H1 (cell line): ENCODE results near the gene TRPT1. TPM values are rescaled to one million over a fixed set of nuclear protein-coding genes. Genes with fewer than 3 reads are reported as not detected.

Experiments used
- CTCF ChIA-PET: fragments of 300-600 bp; sonication (Branson Sonifier 250); formaldehyde crosslinking; loops from one replicate; lab custom pipeline; 2021; ENCODE audit not compliant: partially characterized antibody; lab: Charles Lee
- POLR2A ChIA-PET: fragments of 300-600 bp; sonication (Branson Sonifier 250); formaldehyde crosslinking; loops from one replicate; lab custom pipeline; 2021; ENCODE audit warnings: inconsistent platforms; ENCODE audit not compliant: partially characterized antibody; lab: Charles Lee
- DNase-seq, 2 experiments: peaks; one replicate each; pipeline versions ENCODE4 v3.0.0 to v3.0.0-alpha.2; 2010 to 2022; ENCODE audit warnings: low spot score in 2 of 2, low read depth in 1 of 2, mixed read lengths in 1 of 2
- FAIRE-seq: peaks from 2 replicates; lab custom pipeline; 2011; peaks lifted over from hg19 to GRCh38; lab: Jason Lieb, UNC
- H2AFZ ChIP-seq: 2 replicates; pipeline ENCODE4 v1.8.1; 2012; ENCODE audit warnings: low read length, inconsistent platforms
- H2AK5ac ChIP-seq: 2 replicates; pipeline ENCODE4 v1.6.1; 2013; ENCODE audit warnings: low read depth, low read length
- H2BK120ac ChIP-seq: replicated peaks from 2 replicates; pipeline ENCODE3; 2013; ENCODE audit warnings: low read depth, low read length, inconsistent platforms
- H2BK12ac ChIP-seq: 2 replicates; pipeline ENCODE4 v1.6.1; 2013; ENCODE audit warnings: low read depth, low read length
- H2BK15ac ChIP-seq: 2 replicates; pipeline ENCODE4 v1.6.1; 2013; ENCODE audit warnings: low read length
- H2BK20ac ChIP-seq: 2 replicates; pipeline ENCODE4 v1.6.1; 2013; ENCODE audit warnings: low read length
- H2BK5ac ChIP-seq: 2 replicates; pipeline ENCODE4 v1.6.1; 2013; ENCODE audit warnings: low read depth, low read length
- H3K14ac ChIP-seq: 2 replicates; pipeline ENCODE4 v1.6.1; 2013; ENCODE audit warnings: inconsistent platforms; ENCODE audit not compliant: insufficient read length
- H3K18ac ChIP-seq: 2 replicates; pipeline ENCODE4 v1.6.1; 2013; ENCODE audit warnings: low read length; ENCODE audit errors: extremely low read depth
- H3K23ac ChIP-seq: 2 replicates; pipeline ENCODE4 v1.6.1; 2013; ENCODE audit warnings: inconsistent platforms; ENCODE audit not compliant: insufficient read length
- H3K23me2 ChIP-seq: 2 replicates; pipeline ENCODE4 v1.6.1; 2013; ENCODE audit warnings: low read depth, low read length
- H3K27ac ChIP-seq: 2 replicates; pipeline ENCODE4 v1.6.1; 2011; ENCODE audit warnings: low read depth, low read length, inconsistent platforms
- H3K27me3 ChIP-seq, 4 experiments: replicated peaks in 1 of 4; 1 replicate in 1 of 4; 2 replicates in 3 of 4; pipeline versions ENCODE4 v1.6.1 to v1.8.1; 2011 to 2013; ENCODE audit warnings: low read length in 3 of 4, mild to moderate bottlenecking in 3 of 4, inconsistent platforms in 2 of 4, mixed read lengths in 2 of 4, moderate library complexity in 1 of 4; ENCODE audit not compliant: control insufficient read depth in 3 of 4, insufficient read depth in 3 of 4; ENCODE audit errors: extremely low read depth in 1 of 4
- H3K36me3 ChIP-seq, 4 experiments: 2 replicates each; pipeline versions ENCODE4 v1.6.1 to v1.8.1; 2011 to 2013; ENCODE audit warnings: mild to moderate bottlenecking in 4 of 4, low read length in 3 of 4, moderate library complexity in 2 of 4, control low read depth in 1 of 4, inconsistent platforms in 1 of 4; ENCODE audit not compliant: insufficient read depth in 4 of 4, control insufficient read depth in 2 of 4
- H3K4ac ChIP-seq: replicated peaks from 2 replicates; pipeline ENCODE3; 2013; ENCODE audit warnings: low read length, low read depth, mixed read lengths, inconsistent platforms; ENCODE audit not compliant: insufficient read length
- H3K4me1 ChIP-seq, 4 experiments: replicated peaks in 1 of 4; 1 replicate in 1 of 4; 2 replicates in 3 of 4; pipeline versions ENCODE4 v1.6.1 to v1.8.1; 2011 to 2013; ENCODE audit warnings: low read length in 3 of 4, inconsistent platforms in 2 of 4, mixed read lengths in 1 of 4; ENCODE audit not compliant: insufficient read depth in 4 of 4, control insufficient read depth in 3 of 4
- H3K4me2 ChIP-seq, 2 experiments: 2 replicates each; pipeline versions ENCODE4 v1.6.1 to v1.8.1; 2011 to 2013; ENCODE audit warnings: low read depth in 2 of 2, low read length in 2 of 2, control low read depth in 1 of 2, inconsistent platforms in 1 of 2, mild to moderate bottlenecking in 1 of 2; ENCODE audit not compliant: insufficient read depth in 1 of 2
- H3K4me3 ChIP-seq, 4 experiments: fragments of 200-600, 300-600 bp in 1 of 4; sonication (generic), shearing (Covaris generic), sonication (Bioruptor Twin) in 1 of 4; 2 replicates each; pipeline versions ENCODE4 v1.5.1 to v1.8.1; 2011 to 2016; ENCODE audit warnings: low read length in 4 of 4, low read depth in 3 of 4, control low read depth in 2 of 4, inconsistent platforms in 2 of 4, mild to moderate bottlenecking in 2 of 4, mixed read lengths in 1 of 4, moderate library complexity in 1 of 4; ENCODE audit not compliant: insufficient read depth in 2 of 4; ENCODE audit errors: extremely low read depth in 1 of 4
- H3K56ac ChIP-seq: replicated peaks from 2 replicates; pipeline ENCODE3; 2013; ENCODE audit warnings: low read depth, mild to moderate bottlenecking, mixed read lengths, low read length, inconsistent platforms; ENCODE audit not compliant: insufficient read length
- H3K79me1 ChIP-seq: 2 replicates; pipeline ENCODE4 v1.6.1; 2013; ENCODE audit warnings: low read depth, low read length, control low read depth
- H3K79me2 ChIP-seq, 2 experiments: 2 replicates each; pipeline versions ENCODE4 v1.6.1 to v1.8.1; 2012 to 2013; ENCODE audit warnings: low read length in 2 of 2, mild to moderate bottlenecking in 2 of 2, inconsistent platforms in 1 of 2; ENCODE audit not compliant: insufficient read depth in 2 of 2, control insufficient read depth in 1 of 2
- H3K9ac ChIP-seq, 4 experiments: replicated peaks in 1 of 4; 1 replicate in 1 of 4; 2 replicates in 3 of 4; pipeline versions ENCODE4 v1.6.1 to v1.8.1; 2011 to 2013; ENCODE audit warnings: low read depth in 3 of 4, low read length in 3 of 4, control low read depth in 2 of 4, mild to moderate bottlenecking in 2 of 4, moderate library complexity in 2 of 4, inconsistent platforms in 1 of 4; ENCODE audit errors: extremely low read depth in 1 of 4
- H3K9me3 ChIP-seq, 2 experiments: 2 replicates each; pipeline versions ENCODE4 v1.6.1 to v1.8.1; 2012 to 2013; ENCODE audit warnings: mild to moderate bottlenecking in 2 of 2, moderate library complexity in 2 of 2, control low read depth in 1 of 2, inconsistent platforms in 1 of 2, low read depth in 1 of 2, low read length in 1 of 2, mixed read lengths in 1 of 2; ENCODE audit not compliant: insufficient read depth in 2 of 2
- H4K20me1 ChIP-seq, 2 experiments: replicated peaks in 1 of 2; 2 replicates each; pipeline versions ENCODE3 to v1.8.1; 2011 to 2013; ENCODE audit warnings: inconsistent platforms in 2 of 2, low read length in 2 of 2, mild to moderate bottlenecking in 1 of 2; ENCODE audit not compliant: insufficient read depth in 2 of 2, control insufficient read depth in 1 of 2
- H4K5ac ChIP-seq: 2 replicates; pipeline ENCODE4 v1.6.1; 2013; ENCODE audit warnings: low read length, low read depth, mixed read lengths, inconsistent platforms; ENCODE audit not compliant: insufficient read length
- H4K8ac ChIP-seq: 2 replicates; pipeline ENCODE4 v1.8.0; 2013; ENCODE audit warnings: mild to moderate bottlenecking, moderate library complexity, low read length, inconsistent platforms; ENCODE audit not compliant: insufficient read depth; ENCODE audit errors: extremely low read depth
- H4K91ac ChIP-seq: replicated peaks from 2 replicates; pipeline ENCODE3; 2013; ENCODE audit warnings: low read length, mixed read lengths, inconsistent platforms; ENCODE audit not compliant: insufficient read length
- HDAC2 ChIP-seq, 2 experiments: fragments of 300-600 bp in 1 of 2; sonication (generic) in 1 of 2; IDR thresholded peaks; 2 replicates each; pipeline ENCODE4 v1.6.1; 2011 to 2012; ENCODE audit warnings: low read depth in 2 of 2, low read length in 2 of 2, mild to moderate bottlenecking in 2 of 2, moderate library complexity in 2 of 2, borderline replicate concordance in 1 of 2, inconsistent platforms in 1 of 2
- JUND ChIP-seq: IDR thresholded peaks from 2 replicates; pipeline ENCODE4 v1.6.1; 2011; ENCODE audit warnings: mild to moderate bottlenecking, improper control_type of control experiment, low read length
- POLR2A ChIP-seq, 2 experiments: IDR thresholded peaks; 1 replicate in 1 of 2; 2 replicates in 1 of 2; pipeline ENCODE4 v1.6.1; 2011; ENCODE audit warnings: low read depth in 2 of 2, low read length in 2 of 2, mild to moderate bottlenecking in 2 of 2; ENCODE audit errors: control extremely low read depth in 1 of 2
- SIN3A ChIP-seq, 2 experiments: IDR thresholded peaks in 1 of 2; conservative IDR thresholded peaks in 1 of 2; 2 replicates each; pipeline ENCODE4 v1.6.1; 2011 to 2012; ENCODE audit warnings: low read length in 2 of 2, improper control_type of control experiment in 1 of 2, low read depth in 1 of 2, mild to moderate bottlenecking in 1 of 2
- WGBS, 2 experiments: shearing (Covaris generic) in 1 of 2; methylation state at CpG; one replicate each; pipeline versions ENCODE4 v1.1.6 to v1.1.7; 2013 to 2015; ENCODE audit warnings: low lambda C conversion rate in 2 of 2, mixed read lengths in 2 of 2, inconsistent platforms in 1 of 2, low coverage in 1 of 2, missing lambda C conversion rate in 1 of 2; ENCODE audit not compliant: insufficient replicate concordance in 2 of 2, insufficient coverage in 1 of 2, insufficient read length in 1 of 2; ENCODE audit errors: extremely low coverage in 1 of 2, missing lambda C conversion rate in 1 of 2; 5-methylcytosine and 5-hydroxymethylcytosine counted together
- polyA plus RNA-seq, 7 experiments: library from polyadenylated mRNA; depleted of rRNA in 3 of 7; stranded (reverse) in 5 of 7; unstranded in 2 of 7; fragments of >200 nt in 5 of 7; fragments of 200-250 nt in 2 of 7; gene quantifications; 1 replicate in 5 of 7; 2 replicates in 1 of 7; 4 replicates in 1 of 7; pipeline versions ENCODE4 v1.2.1 to v1.2.3, GENCODE V29; 2011 to 2013; ENCODE audit warnings: missing spikeins in 2 of 7, mixed read lengths in 2 of 7
- total RNA-seq: library from RNA; stranded (reverse); fragmentation: NEBNext Ultra II Directional; extraction: Animal tissue kit (Norgen Biotek cat#: 25700); gene quantifications from 2 replicates; pipeline ENCODE4 v1.2.1, GENCODE V29; 2021
- TF ChIP-seq, protein P1 (sequence below): IDR thresholded peaks from 2 replicates; pipeline ENCODE4 v1.6.1; 2012; ENCODE audit warnings: inconsistent platforms
- TF ChIP-seq, protein P2 (sequence below), 3 experiments: IDR thresholded peaks; 1 replicate in 2 of 3; 2 replicates in 1 of 3; pipeline versions ENCODE4 v1.5.1 to v1.6.1; 2011; ENCODE audit warnings: low read length in 3 of 3, mild to moderate bottlenecking in 3 of 3, inconsistent platforms in 2 of 3, low read depth in 1 of 3, moderate library complexity in 1 of 3; ENCODE audit not compliant: insufficient read depth in 1 of 3; ENCODE audit errors: control extremely low read depth in 1 of 3

Gene TRPT1
- total and polyA plus RNA-seq, 2 of the 8 experiments (the other 6 are each of a cell fraction or from before 2014, with no cell fraction given), result 34.5 to 74.6 TPM

DNA sequence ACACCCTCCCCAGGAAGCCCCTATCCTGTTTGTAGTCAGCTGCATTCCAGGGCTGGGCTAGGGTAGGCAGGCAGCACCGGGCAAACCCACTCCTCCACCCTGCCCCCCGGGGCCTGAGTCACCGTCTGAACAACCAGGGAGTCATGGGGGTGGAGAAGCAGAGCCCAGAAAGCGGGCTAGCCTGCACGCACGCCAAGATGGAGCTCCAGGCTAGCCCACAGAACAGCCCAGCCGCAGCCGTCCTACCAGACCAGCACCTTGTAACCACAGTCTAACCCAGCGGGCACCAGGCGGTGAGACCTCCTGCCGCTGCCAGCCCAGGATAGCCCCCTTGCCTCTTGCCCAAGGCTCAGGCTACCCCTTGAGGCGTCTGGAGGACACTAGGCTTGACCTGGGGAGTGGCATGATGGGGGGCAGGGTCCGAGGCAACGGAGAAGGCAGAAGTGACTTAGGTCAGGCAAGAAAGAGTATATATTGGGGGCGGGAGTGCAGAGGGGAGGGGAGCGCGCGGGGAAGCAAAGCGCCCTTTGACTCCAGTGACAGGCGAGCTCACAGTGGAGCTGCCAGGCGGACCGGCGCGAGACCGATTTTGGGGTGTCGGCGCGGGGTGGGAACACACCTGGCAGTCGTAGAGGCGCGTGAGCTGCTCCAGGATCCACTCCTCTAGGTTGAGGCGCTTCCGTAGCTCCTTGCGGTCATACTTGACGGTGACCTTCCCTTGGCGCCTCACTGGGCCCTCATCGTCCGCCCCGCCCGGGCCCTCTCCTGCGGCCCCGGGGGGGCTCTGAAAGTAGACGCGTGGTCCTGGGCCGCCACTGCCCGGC, 20.0 kb upstream of the TRPT1 start:
- CTCF ChIA-PET, result interaction anchor here (1.0 to 10.0 kb wide), 11 partner anchors 8 to 111 kb away, joined by 3 to 102 read pairs (median 7); partner anchors contain the start of genes CATSPERZ, ESRRA, FERMT3 and NUDT22
- peak overlapping the region; percentile 71 to 73 for H3K4me2 ChIP-seq
- peak overlapping the region; percentile 66 to 74 (median 71) for H3K9ac ChIP-seq
- H3K27me3 ChIP-seq, result no peaks in the 10 kb centered on the region
- peaks cover 0 to 17% (median 4%) of the 10 kb centered on the region in 4 experiments; a peak in 4 of 8 replicates for H3K36me3 ChIP-seq
- DNase-seq (no peak), FAIRE-seq (no peak)
- H3K4ac ChIP-seq, result peak overlapping the region; percentile 63
- H3K23me2 ChIP-seq, result peaks cover 17% of the 10 kb centered on the region
- peaks cover 6% of the 10 kb centered on the region for H3K79me1 ChIP-seq
- no peak overlapping the region for H2AFZ ChIP-seq
- H3K27ac ChIP-seq, result peak overlapping the region; percentile 61
- H2BK20ac ChIP-seq, result no peak overlapping the region
- H2BK15ac ChIP-seq, result peak overlapping the region; percentile 92; the same call in 1 of the 2 replicates
- peak overlapping the region; percentile 95 for H3K56ac ChIP-seq
- H3K9me3 ChIP-seq, result no peaks in the 10 kb centered on the region
- peak overlapping the region; percentile 70 for H4K5ac ChIP-seq
- peaks cover 0 to 13% of the 10 kb centered on the region in 2 experiments for H4K20me1 ChIP-seq
- 4% methylated on average over 29 of the region's 46 CpGs; no CpG with 5 or more reads in 1 of the 2 experiments for WGBS, 2 experiments
- H2BK5ac ChIP-seq, result peak overlapping the region; percentile 90; the same call in 1 of the 2 replicates
- peak overlapping the region; percentile 78 for H3K18ac ChIP-seq
- no peak overlapping the region for H3K14ac ChIP-seq
- peaks cover 6 to 21% of the 10 kb centered on the region in 2 experiments; a peak in 3 of 4 replicates for H3K79me2 ChIP-seq
- H4K8ac ChIP-seq, result peak overlapping the region; percentile 75
- peak overlapping the region; percentile 84; the same call in 1 of the 2 replicates for H2BK12ac ChIP-seq
- peak overlapping the region; percentile 67; the same call in 1 of the 2 replicates for H2AK5ac ChIP-seq
- H3K4me3 ChIP-seq, result peak overlapping the region; percentile 56 to 99 (median 90)
- peak overlapping the region; percentile 18 for H2BK120ac ChIP-seq
- peaks cover 0 to 48% (median 35%) of the 10 kb centered on the region in 4 experiments; a peak in 6 of 7 replicates for H3K4me1 ChIP-seq
- POLR2A ChIA-PET, result interaction anchor here (0.6 to 13.1 kb wide), 19 partner anchors 9 to 366 kb away, joined by 3 to 352 read pairs (median 6); partner anchors contain the start of genes BAD, DNAJC4, FERMT3 and GPR137
- no peak overlapping the region for H3K23ac ChIP-seq
- H4K91ac ChIP-seq, result peak overlapping the region; percentile 79
- TF ChIP-seq, protein P1, sequence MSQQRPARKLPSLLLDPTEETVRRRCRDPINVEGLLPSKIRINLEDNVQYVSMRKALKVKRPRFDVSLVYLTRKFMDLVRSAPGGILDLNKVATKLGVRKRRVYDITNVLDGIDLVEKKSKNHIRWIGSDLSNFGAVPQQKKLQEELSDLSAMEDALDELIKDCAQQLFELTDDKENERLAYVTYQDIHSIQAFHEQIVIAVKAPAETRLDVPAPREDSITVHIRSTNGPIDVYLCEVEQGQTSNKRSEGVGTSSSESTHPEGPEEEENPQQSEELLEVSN, result no peak
- TF ChIP-seq HDAC2 (IDR thresholded peaks at IDR 0.05; ENCODE audit: borderline replicate concordance in 1 of 2, low read depth in 2 of 2, low read length in 2 of 2) (no peak), JUND (no peak), SIN3A (conservative IDR thresholded peaks at IDR 0.05 in 1 of 2, IDR thresholded peaks at IDR 0.05 in 1 of 2; ENCODE audit: low read depth in 1 of 2, low read length in 2 of 2) (0 out of 4 replicates have a peak, but pooled peaks of 1 of the 2 experiments have one; percentile 32), POLR2A (IDR thresholded peaks at IDR 0.05; ENCODE audit: control extremely low read depth in 1 of 2, low read depth in 2 of 2, low read length in 2 of 2) (peak in 1 of 2 experiments; percentile 4; a peak in 2 of 3 replicates)
- TF ChIP-seq, protein P2, sequence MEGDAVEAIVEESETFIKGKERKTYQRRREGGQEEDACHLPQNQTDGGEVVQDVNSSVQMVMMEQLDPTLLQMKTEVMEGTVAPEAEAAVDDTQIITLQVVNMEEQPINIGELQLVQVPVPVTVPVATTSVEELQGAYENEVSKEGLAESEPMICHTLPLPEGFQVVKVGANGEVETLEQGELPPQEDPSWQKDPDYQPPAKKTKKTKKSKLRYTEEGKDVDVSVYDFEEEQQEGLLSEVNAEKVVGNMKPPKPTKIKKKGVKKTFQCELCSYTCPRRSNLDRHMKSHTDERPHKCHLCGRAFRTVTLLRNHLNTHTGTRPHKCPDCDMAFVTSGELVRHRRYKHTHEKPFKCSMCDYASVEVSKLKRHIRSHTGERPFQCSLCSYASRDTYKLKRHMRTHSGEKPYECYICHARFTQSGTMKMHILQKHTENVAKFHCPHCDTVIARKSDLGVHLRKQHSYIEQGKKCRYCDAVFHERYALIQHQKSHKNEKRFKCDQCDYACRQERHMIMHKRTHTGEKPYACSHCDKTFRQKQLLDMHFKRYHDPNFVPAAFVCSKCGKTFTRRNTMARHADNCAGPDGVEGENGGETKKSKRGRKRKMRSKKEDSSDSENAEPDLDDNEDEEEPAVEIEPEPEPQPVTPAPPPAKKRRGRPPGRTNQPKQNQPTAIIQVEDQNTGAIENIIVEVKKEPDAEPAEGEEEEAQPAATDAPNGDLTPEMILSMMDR (IDR thresholded peaks at IDR 0.05; ENCODE audit: control extremely low read depth in 1 of 3, insufficient read depth in 1 of 3, low read depth in 1 of 3, low read length in 3 of 3), result no peak
